IgD-negative memory B cell (primary cell): ENCODE data around the gene LAMP1. TPM values are rescaled to one million over a fixed set of nuclear protein-coding genes. Genes with fewer than 3 reads are reported as not detected.
A peak's percentile ranks its signal among the peaks of the same experiment; 100 is the strongest.
"Not testable (repeated sequence)": the region's sequence is repeated elsewhere in the genome, so short reads cannot be mapped to it uniquely, and the experiment has no call there.

ENCODE experiments used
- H3K27ac Mint-ChIP-seq, 3 donors: one replicate each; pipeline ENCODE4 v1.8.0; 2020 to 2022; ENCODE audit warnings: mild to moderate bottlenecking in 3 of 3, mixed read lengths in 3 of 3, moderate library complexity in 1 of 3
- H3K27me3 Mint-ChIP-seq: one replicate; pipeline ENCODE4 v1.8.0; 2021; ENCODE audit warnings: mixed read lengths
- H3K36me3 Mint-ChIP-seq: one replicate; pipeline ENCODE4 v1.8.0; 2020; ENCODE audit warnings: mild to moderate bottlenecking, mixed read lengths
- H3K4me1 Mint-ChIP-seq, 3 donors: one replicate each; pipeline ENCODE4 v1.8.0; 2020 to 2022; ENCODE audit warnings: mixed read lengths in 3 of 3, mild to moderate bottlenecking in 1 of 3
- H3K4me3 Mint-ChIP-seq, 4 donors: one replicate each; pipeline ENCODE4 v1.8.0; 2020 to 2022; ENCODE audit warnings: mild to moderate bottlenecking in 4 of 4, mixed read lengths in 4 of 4, moderate library complexity in 3 of 4
- H3K9me3 Mint-ChIP-seq, 3 donors: one replicate each; pipeline ENCODE4 v1.8.0; 2020 to 2021; ENCODE audit warnings: mixed read lengths in 3 of 3, mild to moderate bottlenecking in 1 of 3
- polyA plus RNA-seq: library from polyadenylated mRNA; unstranded; fragments of 300-500 nt; fragmentation: Illumina TruSeq; gene quantifications from one replicate; pipeline ENCODE4 v1.2.3, GENCODE V29; 2021

The LAMP1 gene
- polyA plus RNA-seq, 1 donor from 2014 or later = 21.7 TPM

GRCh38 chr13:113328851-113329250 is 31.8 kb downstream of the LAMP1 start:
- peaks cover 0 to 7% (median 3%) of the 10 kb centered on the region in 3 donors for H3K4me1 Mint-ChIP-seq
- H3K4me3 Mint-ChIP-seq = no peak overlapping the region
- H3K27ac Mint-ChIP-seq = peak overlapping the region in 1 of 3 donors; percentile 71
- H3K27me3 Mint-ChIP-seq = no peaks in the 10 kb centered on the region
- H3K9me3 Mint-ChIP-seq = no peaks in the 10 kb centered on the region
- H3K36me3 Mint-ChIP-seq = no peaks in the 10 kb centered on the region

GRCh38 chr13:113329656-113330312 is 32.7 kb downstream of the LAMP1 start:
- H3K4me1 Mint-ChIP-seq = peaks cover 0 to 7% (median 3%) of the 10 kb centered on the region in 3 donors

DNA sequence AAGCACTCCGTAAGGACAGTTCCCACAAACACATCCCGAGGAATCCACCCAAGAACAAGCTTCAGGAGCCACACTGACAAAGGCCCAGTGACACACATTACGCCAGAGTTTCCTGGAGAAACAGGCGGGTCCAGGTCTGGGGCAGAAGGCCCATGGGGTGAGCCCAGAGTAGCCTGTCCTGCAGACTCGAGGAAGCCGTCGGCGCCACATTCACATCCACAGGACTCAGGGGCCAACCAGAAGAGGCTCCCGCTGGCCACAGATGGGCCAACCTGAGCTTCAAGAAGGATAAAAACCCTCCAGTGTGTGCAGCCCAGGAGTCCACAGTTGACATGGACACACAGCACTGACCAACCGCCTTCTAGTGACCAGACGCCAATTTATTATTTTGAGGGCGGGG is 35.6 kb downstream of the LAMP1 start:
- Mint-ChIP-seq H3K9me3 (no peaks in the 10 kb centered on the region), H3K36me3 (no peaks in the 10 kb centered on the region), H3K4me3 (no peak overlapping the region), H3K27me3 (no peaks in the 10 kb centered on the region), H3K27ac (no peak overlapping the region), H3K4me1 (peaks cover 0 to 4% (median 3%) of the 10 kb centered on the region in 3 donors)

More at GRCh38 chr13:113329656-113330312, 32.7 kb downstream of the LAMP1 start:
- H3K4me3 Mint-ChIP-seq = no peak overlapping the region
- no peaks in the 10 kb centered on the region for H3K36me3 Mint-ChIP-seq
- H3K27ac Mint-ChIP-seq = no peak overlapping the region
- H3K27me3 Mint-ChIP-seq = no peaks in the 10 kb centered on the region
- H3K9me3 Mint-ChIP-seq = no peaks in the 10 kb centered on the region

- H3K27ac Mint-ChIP-seq = no peak overlapping the region
- no peaks in the 10 kb centered on the region for H3K27me3 Mint-ChIP-seq
- H3K4me1 Mint-ChIP-seq = peaks cover 0 to 4% (median 3%) of the 10 kb centered on the region in 3 donors
- no peaks in the 10 kb centered on the region for H3K9me3 Mint-ChIP-seq
- no peak overlapping the region for H3K4me3 Mint-ChIP-seq
- no peaks in the 10 kb centered on the region for H3K36me3 Mint-ChIP-seq
Observed at GRCh38 chr13:113333076-113333475, 36.0 kb downstream of the LAMP1 start.

GRCh38 chr13:113337556-113337955 is 40.5 kb downstream of the LAMP1 start:
- Mint-ChIP-seq H3K27ac (no peak overlapping the region), H3K4me3 (no peak overlapping the region), H3K27me3 (peaks cover 2% of the 10 kb centered on the region), H3K9me3 (no peaks in the 10 kb centered on the region), H3K36me3 (no peaks in the 10 kb centered on the region), H3K4me1 (no peaks in the 10 kb centered on the region)

GRCh38 chr13:113337976-113338375 is 40.9 kb downstream of the LAMP1 start:
- Mint-ChIP-seq H3K27me3 (peaks cover 3% of the 10 kb centered on the region), H3K4me1 (no peaks in the 10 kb centered on the region), H3K4me3 (no peak overlapping the region), H3K9me3 (no peaks in the 10 kb centered on the region), H3K36me3 (no peaks in the 10 kb centered on the region), H3K27ac (no peak overlapping the region)

DNA sequence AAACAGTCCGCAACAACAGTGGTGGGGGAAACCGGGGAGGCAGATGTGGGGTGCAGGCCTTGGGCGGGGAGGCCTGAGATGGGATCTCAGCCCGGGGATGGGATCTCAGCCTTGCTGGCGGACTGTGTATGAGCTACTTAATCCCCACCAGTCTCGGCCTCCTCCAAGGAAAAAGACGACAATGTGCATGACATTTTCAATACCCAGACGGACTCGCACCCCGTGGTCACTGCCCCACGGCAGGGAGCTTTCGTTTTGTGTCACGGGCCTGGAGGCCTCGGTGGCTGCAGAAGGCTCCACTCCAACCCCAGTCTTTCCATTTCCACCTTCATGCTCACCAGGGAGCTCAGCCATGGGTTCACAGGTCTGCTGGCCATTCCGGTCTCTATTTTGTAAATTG is 41.4 kb downstream of the LAMP1 start:
- H3K36me3 Mint-ChIP-seq = no peaks in the 10 kb centered on the region
- H3K4me1 Mint-ChIP-seq = no peaks in the 10 kb centered on the region
- no peaks in the 10 kb centered on the region for H3K9me3 Mint-ChIP-seq
- no peak overlapping the region for H3K27ac Mint-ChIP-seq
- no peak overlapping the region for H3K4me3 Mint-ChIP-seq
- peaks cover 3% of the 10 kb centered on the region for H3K27me3 Mint-ChIP-seq

DNA sequence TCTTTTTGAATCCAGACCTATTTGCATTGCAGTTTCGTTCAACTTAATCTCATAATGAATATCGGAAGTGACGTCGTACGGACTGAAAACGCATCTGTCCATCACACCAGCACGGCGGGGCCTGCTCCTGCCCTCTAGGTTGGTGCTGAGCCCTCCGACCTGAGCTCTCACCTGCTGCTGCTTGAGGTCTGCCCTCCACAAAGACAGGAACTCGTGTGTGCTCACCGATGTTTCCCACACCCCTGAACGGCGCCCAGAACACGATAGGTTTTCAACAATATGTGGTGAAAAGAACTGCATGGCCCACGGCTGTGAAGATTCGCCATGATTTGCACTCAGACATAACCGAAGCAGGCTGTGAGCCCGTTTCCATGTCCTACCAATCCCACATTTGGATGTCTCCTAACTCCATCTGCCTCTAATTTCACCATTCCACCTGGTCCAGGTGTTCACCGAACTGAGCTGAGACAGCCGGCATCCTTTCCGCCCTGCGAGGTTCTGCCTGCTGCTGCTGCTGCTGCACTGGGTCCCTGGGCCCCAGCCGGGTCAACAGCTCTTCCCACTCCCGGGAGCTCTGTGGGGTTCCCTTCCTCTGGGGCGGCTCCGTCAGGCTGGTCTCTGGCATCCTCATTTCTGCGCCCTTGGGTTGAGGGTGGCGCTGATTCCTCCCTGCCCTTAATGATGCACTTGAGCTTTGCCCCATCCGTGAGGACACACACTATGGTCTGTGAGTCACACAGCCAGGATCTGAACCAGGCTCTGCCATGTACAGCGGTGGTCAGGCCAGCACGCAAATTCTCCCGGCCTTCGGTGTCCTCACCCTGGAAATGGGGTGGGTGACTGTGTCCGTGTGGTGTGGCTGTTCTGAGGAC is 46.0 kb downstream of the LAMP1 start:
- no peak overlapping the region for H3K4me3 Mint-ChIP-seq

DNA sequence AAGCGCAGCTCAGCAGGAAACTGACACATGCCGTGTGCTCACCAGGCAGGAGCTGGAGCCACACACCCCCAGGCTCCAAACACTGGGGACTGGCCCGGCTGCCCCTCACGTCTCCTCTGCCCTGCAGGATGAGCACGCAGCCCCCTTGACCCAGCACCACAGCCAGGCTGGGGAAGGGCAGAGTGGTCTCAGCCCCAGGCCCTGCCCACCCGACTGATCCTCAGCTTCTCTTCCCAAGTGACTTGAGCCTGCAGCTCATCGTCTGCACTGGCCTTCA is 46.6 kb downstream of the LAMP1 start:
- Mint-ChIP-seq H3K9me3 (peaks cover 0 to 5% (median 0%) of the 10 kb centered on the region in 3 donors), H3K27me3 (peaks cover 3% of the 10 kb centered on the region), H3K4me3 (no peak overlapping the region), H3K27ac (no peak overlapping the region), H3K36me3 (peaks cover 2% of the 10 kb centered on the region), H3K4me1 (peaks cover 0 to 3% (median 0%) of the 10 kb centered on the region in 3 donors)

More for the DNA sequence above, 46.0 kb downstream of the LAMP1 start:
- Mint-ChIP-seq H3K9me3 (peaks cover 0 to 5% (median 0%) of the 10 kb centered on the region in 3 donors), H3K27me3 (peaks cover 3% of the 10 kb centered on the region), H3K4me1 (peaks cover 0 to 3% (median 0%) of the 10 kb centered on the region in 3 donors), H3K36me3 (peaks cover 2% of the 10 kb centered on the region), H3K27ac (no peak overlapping the region)

DNA sequence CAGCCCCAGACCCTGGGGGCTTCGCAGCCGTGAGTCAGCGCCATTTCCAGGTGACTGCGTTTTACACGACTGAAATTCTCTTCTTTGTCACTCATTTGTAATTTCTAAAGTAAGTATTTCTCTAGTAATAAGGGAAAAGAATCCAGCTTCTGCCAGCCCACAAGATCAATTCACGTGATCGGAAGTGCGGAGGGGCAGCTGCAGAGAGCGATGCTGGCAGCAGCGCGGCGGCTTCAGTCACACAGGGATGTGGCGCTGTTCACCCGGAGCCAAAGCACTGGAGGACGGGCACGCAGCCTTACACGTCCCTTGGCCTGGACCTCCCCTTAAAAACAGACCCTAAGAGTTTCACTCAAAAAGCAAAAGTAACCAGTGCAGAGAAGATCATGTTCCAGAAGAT is 48.4 kb downstream of the LAMP1 start:
- Mint-ChIP-seq H3K27ac (peak overlapping the region in 1 of 3 donors; percentile 64), H3K27me3 (peaks cover 3% of the 10 kb centered on the region), H3K4me1 (peaks cover 0 to 3% (median 0%) of the 10 kb centered on the region in 3 donors), H3K36me3 (peaks cover 2% of the 10 kb centered on the region), H3K9me3 (peaks cover 0 to 5% (median 3%) of the 10 kb centered on the region in 3 donors), H3K4me3 (no peak overlapping the region)

GRCh38 chr13:113347736-113348225 is 50.7 kb downstream of the LAMP1 start:
- not testable (repeated sequence) for H3K4me3 Mint-ChIP-seq, H3K9me3 Mint-ChIP-seq, H3K27ac Mint-ChIP-seq, H3K4me1 Mint-ChIP-seq, H3K27me3 Mint-ChIP-seq, H3K36me3 Mint-ChIP-seq

GRCh38 chr13:113348591-113348990 is 51.6 kb downstream of the LAMP1 start:
- Mint-ChIP-seq H3K36me3 (peaks cover 2% of the 10 kb centered on the region), H3K9me3 (peaks cover 0 to 5% (median 3%) of the 10 kb centered on the region in 3 donors), H3K27me3 (peaks cover 2% of the 10 kb centered on the region), H3K4me1 (peaks cover 0 to 3% (median 0%) of the 10 kb centered on the region in 3 donors), H3K27ac (no peak overlapping the region), H3K4me3 (no peak overlapping the region)

DNA sequence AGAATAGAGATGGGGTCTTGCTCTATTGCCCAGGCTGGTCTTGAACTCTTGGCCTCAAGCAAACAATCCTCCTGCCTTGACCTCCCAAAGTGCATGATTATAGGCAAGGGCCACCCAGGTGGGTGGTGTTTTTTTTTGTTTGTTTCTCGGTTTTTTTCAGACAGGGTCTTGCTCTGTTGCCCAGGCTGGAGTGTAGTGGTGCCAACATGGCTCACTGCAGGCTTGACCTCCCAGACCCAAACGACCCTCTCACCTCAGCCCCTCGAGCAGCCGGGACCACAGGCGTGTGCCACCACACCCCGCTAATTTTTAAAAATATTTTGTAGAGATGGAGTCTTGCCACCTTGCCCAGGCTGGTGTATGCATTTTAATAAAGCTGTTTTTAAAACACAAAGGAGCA is 52.0 kb downstream of the LAMP1 start:
- Mint-ChIP-seq H3K4me1 (peaks cover 0 to 3% (median 0%) of the 10 kb centered on the region in 3 donors), H3K27me3 (peaks cover 2% of the 10 kb centered on the region), H3K9me3 (peaks cover 0 to 5% (median 3%) of the 10 kb centered on the region in 3 donors), H3K4me3 (no peak overlapping the region), H3K36me3 (peaks cover 2% of the 10 kb centered on the region), H3K27ac (no peak overlapping the region)

- peaks cover 2% of the 10 kb centered on the region for H3K27me3 Mint-ChIP-seq
- peaks cover 0 to 3% (median 0%) of the 10 kb centered on the region in 3 donors for H3K4me1 Mint-ChIP-seq
- H3K36me3 Mint-ChIP-seq = peaks cover 2% of the 10 kb centered on the region
- H3K4me3 Mint-ChIP-seq = no peak overlapping the region
- no peak overlapping the region for H3K27ac Mint-ChIP-seq
- H3K9me3 Mint-ChIP-seq = peaks cover 0 to 5% (median 3%) of the 10 kb centered on the region in 3 donors
Observed at GRCh38 chr13:113349491-113349890, 52.5 kb downstream of the LAMP1 start.
